Measurements from ENCODE around the gene PABPN1. TPM values are rescaled to one million over a fixed set of nuclear protein-coding genes. Genes with fewer than 3 reads are reported as not detected.

The PABPN1 gene
- total RNA-seq, 1 experiment from 2014 or later, result 109 TPM

GRCh38 chr14:23358042-23358441 lies 36.8 kb downstream of the PABPN1 start:
- DNase-seq (ENCODE audit: low spot score), result no peak

GRCh38 chr14:23358553-23359166 lies 37.4 kb downstream of the PABPN1 start:
- no peak for DNase-seq (ENCODE audit: low spot score)

DNA sequence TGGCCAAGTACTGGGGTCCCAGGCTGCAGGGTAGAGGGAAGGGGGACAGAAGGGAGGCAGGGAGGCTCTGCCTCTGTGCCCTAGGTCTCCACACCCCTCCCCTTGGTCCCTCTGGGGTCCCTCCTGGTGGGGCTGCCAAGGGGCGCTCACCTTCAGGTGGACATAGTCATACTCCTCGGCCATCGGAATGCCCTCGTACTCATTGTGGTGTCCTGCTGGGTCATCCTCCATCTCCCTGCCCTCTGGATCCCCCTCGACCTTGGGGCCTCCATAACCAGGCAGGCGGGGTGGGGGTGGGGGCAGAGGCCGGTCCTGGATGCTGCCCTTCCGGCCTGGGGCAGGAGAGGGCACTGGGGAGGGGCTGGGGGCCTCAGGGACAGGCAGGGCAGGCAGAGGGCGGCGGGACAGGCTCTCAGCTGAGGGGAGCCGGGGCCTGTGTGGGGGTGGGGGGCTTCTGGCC lies 37.9 kb downstream of the PABPN1 start:
- no peak for DNase-seq (ENCODE audit: low spot score)

DNA sequence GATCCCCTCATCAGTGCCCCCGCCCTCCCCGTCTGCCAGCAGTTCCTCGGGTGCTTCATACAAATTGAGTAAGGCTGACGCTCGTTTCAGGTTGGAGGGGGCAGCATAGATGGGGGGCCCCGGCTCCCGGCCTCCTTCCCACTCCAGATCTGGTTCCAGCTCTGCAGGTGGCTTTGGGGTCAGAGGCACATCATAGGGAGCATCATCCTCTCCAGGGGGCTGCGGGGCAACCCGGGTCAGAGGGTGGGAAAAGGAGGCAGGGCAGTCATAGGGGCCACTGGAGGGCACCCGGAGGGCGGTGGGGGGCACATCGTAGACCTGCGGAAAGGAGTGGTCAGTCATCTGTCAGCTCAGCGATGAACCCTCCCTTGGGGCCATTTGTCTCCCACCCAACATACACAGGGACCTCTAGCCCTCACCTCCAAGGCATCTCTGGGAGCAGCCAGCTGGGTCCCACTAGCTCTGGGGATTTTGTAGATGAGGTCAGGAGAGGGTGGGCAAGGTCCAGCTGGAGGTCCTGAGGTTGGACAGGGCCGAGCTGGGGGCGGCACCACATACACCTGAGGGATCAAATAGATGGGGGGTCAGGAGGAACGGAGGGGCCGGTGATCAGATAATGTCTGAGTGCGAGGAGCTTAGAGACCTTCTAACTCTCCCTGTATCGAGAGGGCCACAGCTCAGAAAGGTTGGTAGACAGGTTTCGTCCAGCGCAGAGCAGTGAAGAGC lies 38.6 kb downstream of the PABPN1 start:
- no peak for DNase-seq (ENCODE audit: low spot score)

DNA sequence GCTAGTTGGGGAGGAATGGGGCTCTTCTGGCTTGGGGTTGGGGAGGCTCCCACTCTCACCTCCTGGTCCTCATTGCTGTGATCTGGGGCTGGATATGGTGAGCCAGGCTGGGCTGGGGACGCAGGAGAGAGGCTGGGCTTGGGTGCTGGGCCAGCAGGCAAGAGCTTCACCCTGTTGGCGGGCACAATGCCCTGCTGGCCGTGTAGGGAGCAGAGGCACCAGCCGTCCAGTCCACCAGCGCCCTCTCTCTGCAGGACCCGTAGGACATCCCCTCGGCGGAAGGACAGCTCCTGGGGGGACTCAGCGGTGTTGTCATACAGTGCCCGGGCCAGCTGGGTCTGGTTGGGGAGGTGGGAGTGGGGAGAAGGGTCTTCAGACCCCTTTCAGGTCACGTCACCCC lies 39.2 kb downstream of the PABPN1 start:
- no peak for DNase-seq (ENCODE audit: low spot score)

DNA sequence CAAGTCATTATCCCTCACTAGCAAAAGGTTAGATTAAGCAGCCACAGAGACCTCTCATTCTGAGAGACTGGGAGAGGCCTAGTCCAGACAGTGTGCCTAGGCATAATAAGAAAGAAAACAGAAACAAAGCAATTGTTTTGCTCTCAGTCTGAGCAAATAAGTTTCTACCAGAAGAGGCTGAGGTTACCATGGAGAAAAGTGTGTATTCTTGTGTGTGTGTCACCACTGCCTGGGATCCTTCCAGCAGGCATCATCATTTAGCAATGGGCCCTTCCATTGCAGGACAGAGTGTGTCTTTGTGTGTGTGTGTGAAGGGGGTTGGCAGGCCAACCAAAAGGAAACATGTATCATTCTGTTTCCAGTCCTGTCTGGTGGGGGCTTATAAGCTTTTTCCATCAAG lies 40.1 kb downstream of the PABPN1 start:
- DNase-seq (ENCODE audit: low spot score), result no peak

GRCh38 chr14:23361763-23362162 lies 40.5 kb downstream of the PABPN1 start:
- DNase-seq (ENCODE audit: low spot score), result no peak

GRCh38 chr14:23362200-23362599 lies 40.9 kb downstream of the PABPN1 start:
- no peak for DNase-seq (ENCODE audit: low spot score)

GRCh38 chr14:23364164-23365035 lies 43.1 kb downstream of the PABPN1 start:
- DNase-seq (ENCODE audit: low spot score), result no peak

- no peak for DNase-seq (ENCODE audit: low spot score)
Observed at GRCh38 chr14:23365036-23365731, 43.9 kb downstream of the PABPN1 start, which contains the start of gene EFS. Gene EFS, minus strand, starts transcription at chr14:23365172. Its CDS starts 147 bp downstream, at chr14:23365025.

DNA sequence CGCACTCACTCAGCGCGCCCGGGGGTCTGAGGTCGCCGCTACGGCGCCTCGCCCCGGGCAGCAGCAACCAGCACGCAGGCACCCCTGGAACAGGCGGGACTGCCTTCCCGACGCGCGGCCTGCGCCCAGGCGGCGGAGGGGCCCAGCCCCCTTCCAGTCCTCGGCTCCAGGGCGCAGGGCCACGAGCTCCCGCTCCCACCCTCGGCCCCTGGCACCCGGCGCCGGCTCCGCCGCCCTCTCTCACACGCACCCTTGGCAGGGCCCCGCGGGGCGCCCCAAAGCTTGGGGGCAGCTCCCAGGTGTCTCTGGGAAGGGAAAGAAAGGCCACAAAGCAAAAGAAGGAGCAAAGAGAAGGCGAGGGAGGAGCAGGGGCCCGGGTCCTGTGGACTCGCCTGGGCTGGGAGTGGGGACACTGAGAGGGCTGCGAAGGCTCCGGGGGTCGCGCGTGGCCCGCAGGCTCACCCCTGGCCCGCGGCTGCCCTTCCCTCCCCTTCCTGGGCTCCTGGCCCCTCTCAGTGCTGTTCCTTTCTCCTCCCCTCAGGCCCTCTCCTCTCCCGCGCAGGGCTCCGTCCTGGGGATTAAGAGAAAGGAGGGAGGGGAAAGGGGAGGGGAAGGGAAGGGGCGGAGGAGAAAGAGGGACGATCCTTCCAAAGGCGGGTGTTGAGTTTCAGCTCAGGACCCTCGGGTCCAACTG lies 44.6 kb downstream of the PABPN1 start:
- no peak for DNase-seq (ENCODE audit: low spot score)

DNA sequence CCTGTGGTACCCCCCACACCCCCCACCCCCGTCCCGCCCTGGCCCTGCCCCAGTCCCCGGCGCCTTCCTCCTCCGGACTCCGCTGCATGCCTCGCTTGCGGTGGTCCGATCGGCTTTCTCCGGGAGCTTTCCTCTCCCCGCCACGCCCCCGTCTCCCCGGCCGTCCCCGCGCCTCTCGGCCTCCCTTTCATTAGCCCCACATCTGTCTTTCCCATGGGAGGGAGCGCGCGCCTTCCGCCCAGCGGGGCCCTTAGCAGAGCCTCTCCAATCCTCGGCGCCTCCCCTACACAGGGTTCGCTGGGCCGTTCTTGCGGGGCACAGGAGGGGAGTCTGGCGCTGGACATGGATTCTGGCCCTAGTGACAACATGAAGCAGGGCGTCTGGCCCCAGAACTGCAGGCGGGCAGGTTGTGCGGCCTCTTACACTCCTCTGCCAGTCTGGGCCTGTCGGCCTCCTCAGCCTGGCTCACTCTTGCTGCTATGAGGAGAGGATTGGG lies 45.2 kb downstream of the PABPN1 start:
- DNase-seq (ENCODE audit: low spot score), result no peak

DNA sequence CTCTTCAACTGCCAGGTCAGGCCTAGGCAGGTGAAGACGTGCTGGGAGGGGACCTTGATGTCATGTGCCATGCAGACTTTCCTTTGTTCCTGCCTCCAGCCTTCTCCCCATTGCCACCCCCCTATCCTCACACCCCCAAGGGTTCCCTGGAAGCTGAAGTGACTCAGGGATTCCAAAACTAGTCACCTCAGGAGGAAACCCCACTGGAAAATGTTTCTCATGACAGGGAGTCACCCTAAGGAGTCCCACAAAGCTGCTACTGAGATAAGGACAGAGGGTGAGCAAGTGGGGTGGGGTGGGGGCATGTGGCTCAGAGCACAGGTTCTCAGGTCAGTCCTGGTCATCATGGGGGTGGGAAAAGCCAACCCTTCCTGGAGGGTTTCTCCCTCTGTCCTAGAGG lies 49.0 kb downstream of the PABPN1 start:
- DNase-seq (ENCODE audit: low spot score), result no peak

GRCh38 chr14:23371865-23372264 lies 50.6 kb downstream of the PABPN1 start:
- DNase-seq (ENCODE audit: low spot score), result no peak

DNA sequence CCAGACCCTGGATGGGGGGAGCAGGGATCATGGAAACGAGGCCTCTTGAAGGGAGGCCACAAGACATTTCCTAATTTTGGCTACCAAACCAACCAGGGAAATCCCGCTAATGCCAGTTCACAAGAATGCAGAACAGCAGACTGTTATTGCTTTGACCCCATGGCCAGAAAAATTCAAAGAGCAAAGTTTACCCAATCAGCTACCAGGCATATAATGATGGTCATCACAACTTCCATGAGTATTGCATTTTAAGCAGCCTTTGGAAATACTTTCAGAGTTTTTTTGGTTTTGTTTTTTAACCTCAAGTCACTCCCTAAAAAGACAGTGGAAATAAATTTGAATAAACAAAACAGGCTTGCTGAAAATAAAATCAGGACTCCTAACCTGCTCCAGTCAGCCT lies 51.3 kb downstream of the PABPN1 start, which contains the start of gene IL25:
IL25 (plus strand) TSS at position 301 of the 400 bp plus-strand sequence.
- DNase-seq (ENCODE audit: low spot score), result no peak

GRCh38 chr14:23373041-23373440 lies 51.8 kb downstream of the PABPN1 start:
- DNase-seq (ENCODE audit: low spot score), result no peak

Other genes starting within 250 kb of the PABPN1 start
- gene ACIN1, start 226.3 kb upstream of the PABPN1 start, total RNA-seq (2014; rRNA removed; shearing (Covaris generic)), result 37.3 and 43.9 TPM in 2 replicates
- gene C14orf119, start 226.0 kb upstream of the PABPN1 start, total RNA-seq (2014; rRNA removed; shearing (Covaris generic)), result 71.4 and 93.4 TPM in 2 replicates
- gene CIROP, start 216.5 kb upstream of the PABPN1 start, total RNA-seq (2014; rRNA removed; shearing (Covaris generic)), result not detected in 2 replicates
- not detected in 2 replicates for gene CEBPE, start 202.2 kb upstream of the PABPN1 start, total RNA-seq (2014; rRNA removed; shearing (Covaris generic))
- 5.2 and 5.6 TPM in 2 replicates for gene SLC7A8, start 137.8 kb upstream of the PABPN1 start, total RNA-seq (2014; rRNA removed; shearing (Covaris generic))
- not detected in 2 replicates for gene RNF212B, start 83.5 kb upstream of the PABPN1 start, total RNA-seq (2014; rRNA removed; shearing (Covaris generic))
- gene HOMEZ, start 35.3 kb upstream of the PABPN1 start, total RNA-seq (2014; rRNA removed; shearing (Covaris generic)), result 9.8 and 11.4 TPM in 2 replicates
- 2.8 and 4.6 TPM in 2 replicates for gene PPP1R3E, start 18.6 kb upstream of the PABPN1 start, total RNA-seq (2014; rRNA removed; shearing (Covaris generic))
- gene BCL2L2, start 14.6 kb upstream of the PABPN1 start, total RNA-seq (2014; rRNA removed; shearing (Covaris generic)), result 9.7 and 14.5 TPM in 2 replicates
- gene SLC22A17, start 31.4 kb downstream of the PABPN1 start, total RNA-seq (2014; rRNA removed; shearing (Covaris generic)), result 4.6 and 5.3 TPM in 2 replicates
- not detected in 2 replicates for gene EFS, start 43.7 kb downstream of the PABPN1 start, total RNA-seq (2014; rRNA removed; shearing (Covaris generic))
- gene IL25, start 51.4 kb downstream of the PABPN1 start, total RNA-seq (2014; rRNA removed; shearing (Covaris generic)), result not detected in 2 replicates
- gene CMTM5, start 55.6 kb downstream of the PABPN1 start, total RNA-seq (2014; rRNA removed; shearing (Covaris generic)), result not detected in 2 replicates
- not detected in 2 replicates for gene MYH6, start 86.8 kb downstream of the PABPN1 start, total RNA-seq (2014; rRNA removed; shearing (Covaris generic))
- not detected in 2 replicates for gene MYH7, start 114.2 kb downstream of the PABPN1 start, total RNA-seq (2014; rRNA removed; shearing (Covaris generic))
- 65.3 and 80.2 TPM in 2 replicates for gene NGDN, start 148.2 kb downstream of the PABPN1 start, total RNA-seq (2014; rRNA removed; shearing (Covaris generic))
- 0.02 and 0.10 TPM in 2 replicates for gene ZFHX2, start 230.3 kb downstream of the PABPN1 start, total RNA-seq (2014; rRNA removed; shearing (Covaris generic))
- gene THTPA, start 234.8 kb downstream of the PABPN1 start, total RNA-seq (2014; rRNA removed; shearing (Covaris generic)), result 4.0 and 11.8 TPM in 2 replicates
- 0.06 and 0.43 TPM in 2 replicates for gene AP1G2, start 246.3 kb downstream of the PABPN1 start, total RNA-seq (2014; rRNA removed; shearing (Covaris generic))

All from H4 (cell line).